Stomach (tissue), 9 donors: ENCODE results near the gene CCDC12. TPM values are rescaled to one million over a fixed set of nuclear protein-coding genes. Genes with fewer than 3 reads are reported as not detected.

Experiments used
- DNase-seq, 2 donors: peaks; one replicate each; pipeline versions ENCODE4 v3.0.0 to v3.0.0-alpha.2; 2013 to 2019
- H3K27ac ChIP-seq, 5 donors: fragments of 200-600 bp in 4 of 5; sonication (generic) in 4 of 5; one replicate each; pipeline ENCODE4 v1.5.1; 2013 to 2019; ENCODE audit warnings: mild to moderate bottlenecking in 1 of 5, moderate library complexity in 1 of 5
- H3K27me3 ChIP-seq, 3 donors: fragments of 200-600 bp; sonication (generic); one replicate each; pipeline ENCODE4 v1.5.1; 2017 to 2019; ENCODE audit warnings: mixed run types in 1 of 3
- H3K36me3 ChIP-seq, 4 donors: fragments of 200-600 bp; sonication (generic); 1 replicate in 3 of 4; 2 replicates in 1 of 4; pipeline ENCODE4 v1.5.1; 2016 to 2019
- H3K4me1 ChIP-seq, 4 donors: fragments of 200-600 bp; sonication (generic); one replicate each; pipeline ENCODE4 v1.5.1; 2016 to 2019
- H3K4me3 ChIP-seq, 4 donors: fragments of 200-600 bp; sonication (generic) in 3 of 4; one replicate each; pipeline ENCODE4 v1.5.1; 2016 to 2019; ENCODE audit warnings: mild to moderate bottlenecking in 1 of 4
- H3K9me3 ChIP-seq, 4 donors: fragments of 200-600 bp; sonication (generic); one replicate each; pipeline ENCODE4 v1.5.1; 2016 to 2019
- EP300 ChIP-seq: sonication (generic); formaldehyde crosslinking; IDR thresholded peaks from one replicate; pipeline ENCODE4 v1.6.1; 2017; ENCODE audit warnings: antibody characterized with exemption
- POLR2A ChIP-seq, 4 donors: fragments of 450-650 bp; IDR thresholded peaks; one replicate each; pipeline ENCODE4 v1.6.1; 2016; ENCODE audit warnings: antibody characterized with exemption in 4 of 4, control low read depth in 2 of 4, mild to moderate bottlenecking in 1 of 4, moderate library complexity in 1 of 4
- POLR2AphosphoS5 ChIP-seq, 3 donors: sonication (generic); formaldehyde crosslinking; IDR thresholded peaks; one replicate each; pipeline ENCODE4 v1.6.1; 2016; ENCODE audit warnings: antibody characterized with exemption in 3 of 3
- WGBS, 5 donors: extraction: QIAGEN DNeasy Blood & Tissue Kit in 3 of 5; methylation state at CpG; one replicate each; pipeline versions ENCODE4 v1.1.5 to v1.1.7; 2013 to 2018; 5-methylcytosine and 5-hydroxymethylcytosine counted together
- intact Hi-C: fragments of 100-400 bp; cut with DNase I; formaldehyde crosslinking; loops from one replicate; pipeline ENCODE4 v1.15.1; 2023; ENCODE audit warnings: low total_unique reads
- polyA plus RNA-seq, 3 donors: library from polyadenylated mRNA; stranded (reverse); fragments of 200-250 nt; gene quantifications; one replicate each; pipeline ENCODE4 v1.2.3, GENCODE V29; 2013
- total RNA-seq, 5 donors: library from RNA; depleted of rRNA; stranded (reverse); fragments of >200 nt; gene quantifications; one replicate each; pipeline versions ENCODE4 v1.1.0 to v1.2.3, GENCODE V29; 2014 to 2016
- TF ChIP-seq, protein P1 (sequence below), 7 experiments: fragments of 450-650 bp in 4 of 7; fragments of 200-600 bp in 3 of 7; sonication (generic) in 3 of 7; IDR thresholded peaks; one replicate each; pipeline ENCODE4 v1.5.1; 2016 to 2019; ENCODE audit warnings: antibody characterized with exemption in 7 of 7, control low read depth in 2 of 7, mild to moderate bottlenecking in 1 of 7
- donor health status: healthy with polysubstance abuse.
- donor health status: Bipolar disorder and iron deficiency.
- donor health status: healthy.

The CCDC12 gene
- total and polyA plus RNA-seq, 8 donors: 2.9 to 88.7 (median 47.1) TPM

DNA sequence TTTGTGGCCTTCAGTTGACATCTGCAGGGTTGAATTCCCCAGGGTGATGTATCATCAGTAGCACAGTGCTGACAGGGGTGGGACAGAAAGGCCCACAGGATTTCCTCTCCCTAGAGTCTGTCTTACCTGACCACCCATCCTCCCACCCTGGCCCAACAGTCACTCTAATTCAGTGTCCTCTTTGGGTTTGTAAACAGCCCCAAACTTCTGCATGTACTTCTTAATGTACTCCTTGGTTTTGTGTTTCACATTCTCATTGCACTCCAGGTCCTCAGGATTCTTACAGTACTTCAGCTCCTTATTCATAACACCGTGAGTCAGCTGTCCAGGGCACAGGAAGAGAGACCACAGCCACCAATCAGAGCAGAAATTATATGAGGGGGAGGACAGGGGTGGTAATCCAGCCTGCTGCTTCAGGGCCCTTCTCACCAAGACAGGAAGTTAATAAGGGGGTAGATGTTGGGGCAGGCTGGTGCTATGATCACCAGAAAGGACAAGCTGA, 40.4 kb upstream of the CCDC12 start:
- H3K36me3 ChIP-seq: peaks cover 8 to 75% (median 68%) of the 10 kb centered on the region in 4 donors

DNA sequence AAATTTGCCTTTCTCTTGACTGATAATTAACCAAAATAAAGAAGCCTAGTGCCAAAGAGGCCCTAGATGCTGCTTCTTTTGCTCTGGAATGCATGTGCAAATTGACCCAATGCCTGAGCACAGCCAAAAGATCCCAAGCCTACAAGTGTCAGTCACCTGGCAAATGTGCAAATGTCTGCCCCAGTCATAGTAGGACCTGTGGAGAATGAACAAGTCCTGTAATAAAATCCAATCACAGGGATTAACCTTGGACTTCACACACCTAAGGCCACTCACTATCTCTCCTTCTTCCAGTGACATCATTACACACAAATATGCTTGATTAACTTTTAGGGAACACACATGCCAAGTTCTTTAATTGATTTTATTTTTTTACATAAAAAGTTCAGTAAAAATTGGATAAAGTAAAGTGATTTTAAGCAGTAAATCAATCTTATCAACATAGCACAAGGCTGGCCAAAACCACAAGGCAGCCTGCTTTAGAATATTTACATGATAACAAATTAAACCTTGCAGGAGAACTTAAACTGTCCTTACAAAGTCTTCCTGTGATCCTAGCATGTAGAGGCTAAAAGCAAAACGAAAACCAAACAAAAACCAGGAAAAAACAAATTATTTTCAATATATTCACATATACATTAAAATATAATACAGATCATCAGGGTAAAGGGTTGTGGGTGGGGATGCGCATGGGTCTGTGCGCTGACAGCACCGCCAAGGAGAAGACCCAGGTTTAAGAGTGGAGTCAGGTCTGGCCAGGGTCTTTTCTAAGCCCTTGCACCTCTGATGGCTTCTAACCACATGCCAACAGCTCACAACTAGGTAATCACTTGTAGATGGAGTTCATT, 39.8 kb upstream of the CCDC12 start:
- TF ChIP-seq, protein P1, sequence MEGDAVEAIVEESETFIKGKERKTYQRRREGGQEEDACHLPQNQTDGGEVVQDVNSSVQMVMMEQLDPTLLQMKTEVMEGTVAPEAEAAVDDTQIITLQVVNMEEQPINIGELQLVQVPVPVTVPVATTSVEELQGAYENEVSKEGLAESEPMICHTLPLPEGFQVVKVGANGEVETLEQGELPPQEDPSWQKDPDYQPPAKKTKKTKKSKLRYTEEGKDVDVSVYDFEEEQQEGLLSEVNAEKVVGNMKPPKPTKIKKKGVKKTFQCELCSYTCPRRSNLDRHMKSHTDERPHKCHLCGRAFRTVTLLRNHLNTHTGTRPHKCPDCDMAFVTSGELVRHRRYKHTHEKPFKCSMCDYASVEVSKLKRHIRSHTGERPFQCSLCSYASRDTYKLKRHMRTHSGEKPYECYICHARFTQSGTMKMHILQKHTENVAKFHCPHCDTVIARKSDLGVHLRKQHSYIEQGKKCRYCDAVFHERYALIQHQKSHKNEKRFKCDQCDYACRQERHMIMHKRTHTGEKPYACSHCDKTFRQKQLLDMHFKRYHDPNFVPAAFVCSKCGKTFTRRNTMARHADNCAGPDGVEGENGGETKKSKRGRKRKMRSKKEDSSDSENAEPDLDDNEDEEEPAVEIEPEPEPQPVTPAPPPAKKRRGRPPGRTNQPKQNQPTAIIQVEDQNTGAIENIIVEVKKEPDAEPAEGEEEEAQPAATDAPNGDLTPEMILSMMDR (IDR thresholded peaks at IDR 0.05): no peak
- no peak for TF ChIP-seq POLR2AphosphoS5 (IDR thresholded peaks at IDR 0.05)
- TF ChIP-seq EP300: no peak
- no peak for TF ChIP-seq POLR2A (IDR thresholded peaks at IDR 0.05)
- H3K9me3 ChIP-seq: no peaks in the 10 kb centered on the region
- H3K27me3 ChIP-seq: no peaks in the 10 kb centered on the region
- intact Hi-C loops: no loop called here
- no peak overlapping the region for H3K4me3 ChIP-seq
- H3K36me3 ChIP-seq: peaks cover 8 to 75% (median 68%) of the 10 kb centered on the region in 4 donors
- peaks cover 7 to 47% (median 23%) of the 10 kb centered on the region in 4 donors for H3K4me1 ChIP-seq
- WGBS, 5 donors: 72 to 82% (median 75%) methylated on average over 4 of the region's 4 CpGs
- H3K27ac ChIP-seq: peak overlapping the region; percentile 17 to 61 (median 36)
- DNase-seq: no peak

More for the DNA sequence above, 40.4 kb upstream of the CCDC12 start:
- TF ChIP-seq POLR2A (IDR thresholded peaks at IDR 0.05) (no peak), EP300 (no peak), POLR2AphosphoS5 (IDR thresholded peaks at IDR 0.05) (no peak)
- TF ChIP-seq, protein P1 (IDR thresholded peaks at IDR 0.05): no peak
- peak overlapping the region; percentile 17 to 61 (median 36) for H3K27ac ChIP-seq
- no peaks in the 10 kb centered on the region for H3K9me3 ChIP-seq
- peak in 1 of 2 donors; percentile 17 for DNase-seq
- WGBS, 5 donors: 32 to 57% (median 50%) methylated on average over 1 of the region's 1 CpG
- no peaks in the 10 kb centered on the region for H3K27me3 ChIP-seq
- no peak overlapping the region for H3K4me3 ChIP-seq
- intact Hi-C loops: no loop called here
- H3K4me1 ChIP-seq: peaks cover 9 to 52% (median 28%) of the 10 kb centered on the region in 4 donors

DNA sequence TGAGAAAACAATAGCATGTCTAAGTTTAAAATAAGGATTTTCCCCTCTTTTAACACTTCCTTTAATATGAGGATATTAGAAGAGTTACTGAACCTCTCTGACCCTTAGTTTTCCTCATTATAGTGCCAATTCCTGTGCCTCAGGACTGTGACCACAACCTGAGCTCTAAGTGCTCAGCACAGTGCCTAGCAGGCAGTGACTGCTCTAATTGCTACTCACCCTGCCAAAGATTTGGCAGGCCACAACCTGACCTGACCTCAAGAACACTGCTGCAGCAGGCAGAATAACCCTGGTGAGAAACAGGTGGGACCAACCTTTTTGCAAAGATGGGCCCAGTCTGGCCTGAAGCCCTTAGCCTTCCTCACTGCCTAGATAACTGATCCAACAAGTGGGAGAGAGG, 38.6 kb upstream of the CCDC12 start:
- H3K27me3 ChIP-seq: no peaks in the 10 kb centered on the region
- H3K4me3 ChIP-seq: no peak overlapping the region
- H3K36me3 ChIP-seq: peaks cover 8 to 84% (median 67%) of the 10 kb centered on the region in 4 donors
- H3K27ac ChIP-seq: peak overlapping the region in 2 of 5 donors; percentile 12 to 61
- DNase-seq: no peak
- TF ChIP-seq POLR2A (IDR thresholded peaks at IDR 0.05) (no peak), EP300 (no peak), POLR2AphosphoS5 (IDR thresholded peaks at IDR 0.05) (no peak)
- TF ChIP-seq, protein P1 (IDR thresholded peaks at IDR 0.05): no peak
- no peaks in the 10 kb centered on the region for H3K9me3 ChIP-seq
- H3K4me1 ChIP-seq: peaks cover 7 to 46% (median 20%) of the 10 kb centered on the region in 4 donors
- intact Hi-C loops: no loop called here

DNA sequence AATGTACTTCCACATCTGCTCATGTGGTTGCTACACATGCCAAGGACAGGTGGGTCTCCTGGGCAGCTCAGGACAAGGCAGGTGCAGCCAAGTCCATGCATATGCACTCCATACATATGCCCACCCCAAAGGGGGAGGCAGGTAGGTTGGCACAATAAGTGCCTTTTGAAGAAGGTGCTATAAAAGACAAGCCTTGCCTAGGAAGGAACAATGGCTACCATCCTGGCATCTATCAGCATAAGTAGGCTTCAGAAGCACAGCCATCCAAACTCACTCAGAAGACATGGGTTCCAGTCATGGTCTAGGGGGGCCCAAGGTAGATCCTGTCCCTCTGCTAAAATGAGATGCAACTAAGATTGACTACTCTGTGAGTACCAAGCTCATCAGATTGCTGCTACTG, 37.5 kb upstream of the CCDC12 start:
- peaks cover 7 to 55% (median 28%) of the 10 kb centered on the region in 4 donors for H3K4me1 ChIP-seq
- peak in 1 of 2 donors; percentile 27 for DNase-seq
- TF ChIP-seq EP300 (no peak), POLR2AphosphoS5 (IDR thresholded peaks at IDR 0.05) (peak in 1 of 3 donors; percentile 5), POLR2A (IDR thresholded peaks at IDR 0.05) (no peak)
- TF ChIP-seq, protein P1 (IDR thresholded peaks at IDR 0.05): no peak
- peaks cover 5 to 81% (median 62%) of the 10 kb centered on the region in 4 donors for H3K36me3 ChIP-seq
- H3K9me3 ChIP-seq: no peaks in the 10 kb centered on the region
- intact Hi-C loops: no loop called here
- H3K27me3 ChIP-seq: no peaks in the 10 kb centered on the region
- peak overlapping the region in 4 of 5 donors; percentile 18 to 50 (median 37) for H3K27ac ChIP-seq
- H3K4me3 ChIP-seq: no peak overlapping the region
